HG03521 (cell line): Measurements from ENCODE around the gene RPGR.

Source experiments
- ATAC-seq: cut with Tn5 transposase; IDR thresholded peaks from one replicate; pipeline ENCODE4 v1.9.1; 2021; ENCODE audit warnings: mild to moderate bottlenecking, moderate library complexity; ENCODE audit not compliant: unreplicated experiment

The RPGR gene

DNA sequence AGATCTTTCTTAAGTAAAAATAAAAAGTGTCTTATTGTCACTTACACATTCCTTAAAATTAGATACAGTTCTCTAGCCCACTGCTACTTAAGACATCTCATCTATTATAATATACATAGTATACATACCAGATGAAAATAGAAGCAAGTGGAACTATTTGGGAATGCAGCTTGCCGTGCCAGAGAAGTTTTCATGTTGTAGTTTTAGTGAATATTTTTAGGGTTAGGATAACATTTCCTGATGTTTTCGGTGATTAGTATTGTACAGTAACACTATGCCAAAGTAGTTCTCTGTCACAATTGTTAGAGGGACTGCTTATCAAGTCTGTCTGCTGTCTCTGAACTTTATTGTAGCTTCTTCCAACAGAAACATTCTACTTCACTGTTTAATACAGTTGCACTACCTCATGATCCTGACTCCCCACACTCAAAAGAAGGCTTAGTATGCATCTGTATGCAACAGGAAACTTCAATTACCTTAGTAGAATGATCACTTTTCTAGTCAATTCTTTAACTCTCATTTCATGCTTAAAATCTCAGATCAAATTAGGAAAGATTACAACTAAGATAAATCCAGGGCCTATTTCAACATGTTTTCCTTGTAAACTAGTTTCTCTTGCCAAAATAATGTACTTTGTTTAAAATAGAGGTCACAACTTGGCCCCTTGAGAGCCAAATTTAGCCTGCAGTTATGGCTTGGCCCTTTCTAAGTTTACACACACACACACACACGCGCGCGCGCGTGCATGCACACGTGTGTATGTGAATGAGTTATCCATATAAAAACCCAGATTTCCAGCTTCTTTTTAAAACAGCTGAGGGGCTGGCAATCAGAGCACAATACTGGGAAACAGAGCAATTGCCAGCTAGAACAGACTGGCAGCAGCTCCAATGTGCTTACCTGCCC, 64.3 kb downstream of the RPGR start:
- no peak for ATAC-seq

DNA sequence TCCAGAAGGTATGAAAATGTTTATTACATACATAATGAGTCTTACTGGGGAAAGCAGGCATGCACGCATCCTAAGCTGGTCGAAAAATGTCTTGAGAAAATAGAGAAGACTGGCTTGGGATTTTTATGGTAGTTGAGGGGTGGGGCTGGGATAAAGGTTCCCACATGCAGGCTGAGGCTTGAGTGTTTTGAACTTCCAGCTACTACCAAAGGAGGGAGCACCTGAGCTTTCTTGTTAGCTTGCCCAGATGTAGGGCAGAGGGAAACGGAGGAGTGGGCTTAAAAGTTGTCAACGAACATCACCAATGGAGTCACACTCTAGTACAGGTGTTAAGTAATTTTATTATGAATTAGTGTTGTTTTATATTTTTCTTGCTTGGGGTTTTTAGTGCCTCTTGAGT, 67.1 kb downstream of the RPGR start:
- ATAC-seq, result no peak

DNA sequence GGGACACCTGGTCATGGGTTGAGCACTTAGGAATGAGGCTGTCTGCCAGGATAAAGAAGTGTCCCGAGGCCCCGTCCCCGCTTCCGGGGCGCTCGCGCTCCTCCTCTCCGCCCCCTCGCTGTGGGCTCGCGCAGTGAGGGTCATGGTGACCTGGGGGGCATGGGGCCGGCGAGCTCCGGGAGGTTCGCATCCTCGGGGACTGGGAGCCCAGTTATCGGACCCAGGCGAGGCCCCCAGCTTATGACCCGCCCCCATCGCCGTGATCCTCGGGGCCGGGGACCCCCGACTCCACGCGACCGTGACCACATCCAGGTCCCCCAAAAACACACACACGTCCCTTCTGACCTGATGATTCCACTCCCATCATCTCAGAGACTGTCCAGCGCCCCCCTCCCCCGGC, 71.3 kb downstream of the RPGR start:
- ATAC-seq, result no peak

DNA sequence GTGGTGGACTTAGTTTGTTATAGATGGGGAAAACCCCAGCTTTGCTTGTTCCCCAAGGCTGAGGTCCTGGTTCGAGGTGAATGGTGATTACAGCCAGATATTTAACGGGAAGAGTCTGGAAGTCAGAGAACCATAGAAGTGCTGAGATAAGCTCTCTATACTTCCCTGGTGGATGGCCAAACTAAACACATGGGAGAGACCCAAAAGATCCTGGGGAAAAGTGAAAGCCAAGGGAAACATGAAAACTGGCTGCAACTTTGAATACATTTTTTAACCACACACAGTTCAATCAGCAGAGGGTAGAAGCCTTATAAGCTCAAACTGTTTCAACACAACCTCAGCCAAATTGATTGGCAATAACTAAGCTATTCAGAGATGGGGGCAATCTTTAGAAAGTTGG, 77.3 kb downstream of the RPGR start:
- no peak for ATAC-seq

DNA sequence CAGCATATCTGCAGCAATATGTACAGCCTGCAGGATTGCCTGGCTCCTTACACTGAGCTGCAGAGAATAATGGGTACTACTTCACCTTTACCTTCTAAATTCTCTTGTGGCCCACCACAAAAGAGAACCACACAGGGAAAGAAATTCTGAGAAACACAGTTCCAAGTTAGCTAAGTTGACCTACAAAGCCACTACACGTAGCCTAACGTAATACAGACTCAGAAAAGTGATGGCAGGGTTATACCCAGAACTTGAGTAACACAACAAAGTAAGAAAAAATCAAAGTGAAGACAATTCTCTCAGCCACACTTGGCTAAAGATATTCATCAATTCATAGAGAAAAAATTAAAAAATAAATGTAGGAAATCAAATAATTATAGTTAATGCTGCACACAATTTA, 80.3 kb downstream of the RPGR start:
- no peak for ATAC-seq

DNA sequence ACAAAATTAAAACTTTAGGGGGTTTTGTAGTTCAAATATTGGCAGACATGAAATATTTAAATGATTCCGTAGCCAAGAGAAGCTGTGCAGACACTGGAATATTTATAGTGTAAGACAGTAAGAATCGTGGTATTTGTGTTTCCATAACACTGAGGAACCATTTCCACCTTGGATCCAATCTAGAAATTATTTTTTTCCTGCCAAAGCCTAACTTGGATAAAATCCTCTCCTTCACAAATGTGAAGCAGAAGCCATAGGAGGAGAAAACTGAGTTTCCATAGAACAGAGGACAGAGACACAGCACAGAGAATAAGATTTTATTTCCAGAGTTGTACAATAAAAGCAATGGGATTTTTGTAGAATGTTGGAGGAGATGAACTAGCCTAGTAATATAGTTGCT, 86.8 kb downstream of the RPGR start:
- no peak for ATAC-seq

DNA sequence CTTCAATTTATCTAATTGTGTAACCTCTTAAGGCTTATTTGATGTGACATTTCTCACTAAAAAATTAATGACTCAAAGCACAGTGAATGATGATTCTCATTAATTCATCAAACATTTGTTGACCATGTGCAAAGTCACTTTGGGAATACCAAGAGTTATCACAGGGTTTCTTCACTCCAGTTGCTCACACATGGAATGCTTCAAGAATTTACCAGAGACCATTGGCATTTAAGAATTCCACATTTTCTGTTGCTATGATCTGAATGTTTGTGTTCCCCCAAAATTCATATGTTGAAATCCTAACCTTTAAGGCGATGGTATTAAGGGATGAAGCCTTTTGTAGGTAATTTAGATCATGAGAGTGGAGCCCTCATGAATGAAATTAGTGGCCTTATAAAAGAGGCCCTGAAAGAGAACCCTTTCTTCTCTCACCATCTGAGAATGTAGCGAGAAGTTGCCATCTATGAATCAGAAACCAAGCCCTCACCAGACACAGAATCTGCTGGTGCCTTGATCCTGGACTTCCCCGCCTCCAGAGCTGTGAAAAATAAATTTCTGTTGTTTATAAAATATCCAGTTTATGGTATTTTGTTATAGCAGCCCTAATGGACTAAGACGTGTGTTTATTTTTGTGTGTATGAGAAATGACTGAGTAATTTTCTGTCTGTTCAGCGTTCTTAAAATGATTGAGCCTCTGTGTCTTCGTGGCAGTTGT, 90.3 kb downstream of the RPGR start:
- no peak for ATAC-seq

DNA sequence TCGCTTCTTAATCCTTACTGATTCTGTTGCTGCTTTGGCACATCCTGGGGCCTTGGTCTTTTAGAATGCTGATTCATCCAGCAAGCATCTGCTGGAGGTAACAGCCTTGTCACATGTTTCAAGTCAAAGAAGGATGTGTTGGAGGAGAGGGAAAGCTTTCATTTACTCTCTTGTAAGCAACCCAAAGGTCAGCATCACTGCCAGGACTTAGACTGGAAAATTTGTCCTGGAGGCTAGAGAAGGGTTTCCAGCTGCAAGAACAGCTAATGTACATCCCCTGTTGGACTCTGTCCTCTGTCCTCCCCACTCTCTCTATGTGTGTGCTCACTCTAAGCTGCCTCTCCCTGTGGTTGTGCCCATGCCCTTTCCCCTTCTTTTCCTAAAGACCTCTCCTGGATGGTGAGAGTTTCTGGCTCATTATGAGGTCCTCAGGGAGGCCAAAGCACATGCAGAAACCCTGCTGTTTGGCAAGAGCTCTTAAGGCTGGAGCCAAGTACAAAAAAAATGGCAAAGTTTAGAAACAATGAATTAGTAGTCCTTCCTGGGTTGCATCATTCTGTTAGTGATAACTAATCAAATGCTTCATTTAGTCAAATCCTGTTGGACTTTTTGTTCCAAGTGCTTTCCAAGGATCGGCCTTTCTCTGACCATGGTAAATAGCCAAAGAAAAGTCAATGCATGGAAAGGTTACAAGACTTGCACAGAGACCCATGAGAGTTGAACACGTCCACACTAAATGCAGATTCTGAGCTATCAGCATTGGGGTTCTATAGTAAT, 93.2 kb downstream of the RPGR start:
- no peak for ATAC-seq

DNA sequence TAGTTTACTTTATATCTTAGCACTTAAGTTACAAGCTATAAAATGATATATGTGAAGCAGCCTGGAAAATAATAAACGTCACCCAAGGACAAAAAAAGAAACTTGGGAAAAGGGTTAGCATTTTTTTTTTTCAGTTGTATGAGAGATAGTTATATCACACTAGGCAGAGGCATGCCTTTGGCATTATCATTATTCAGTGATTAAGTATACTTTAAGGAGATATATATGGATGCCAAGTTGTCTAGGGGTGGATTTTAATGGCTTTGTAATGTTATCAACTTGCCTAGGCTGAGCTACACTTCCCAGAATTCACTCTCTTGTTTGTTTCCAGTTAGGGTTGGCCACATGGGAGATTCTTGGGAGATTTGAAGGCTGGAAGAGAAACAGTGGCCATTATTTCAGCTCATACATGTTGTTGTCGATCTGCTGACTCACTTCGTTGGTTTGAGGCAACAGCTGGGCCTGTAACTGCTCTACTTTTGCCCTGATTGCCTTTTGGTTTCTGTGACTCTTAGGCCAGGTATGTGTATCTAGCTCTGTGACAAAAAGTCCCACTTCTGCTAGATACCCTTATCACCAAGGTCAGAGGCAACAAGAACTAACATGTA, 95.1 kb downstream of the RPGR start:
- ATAC-seq, result no peak

DNA sequence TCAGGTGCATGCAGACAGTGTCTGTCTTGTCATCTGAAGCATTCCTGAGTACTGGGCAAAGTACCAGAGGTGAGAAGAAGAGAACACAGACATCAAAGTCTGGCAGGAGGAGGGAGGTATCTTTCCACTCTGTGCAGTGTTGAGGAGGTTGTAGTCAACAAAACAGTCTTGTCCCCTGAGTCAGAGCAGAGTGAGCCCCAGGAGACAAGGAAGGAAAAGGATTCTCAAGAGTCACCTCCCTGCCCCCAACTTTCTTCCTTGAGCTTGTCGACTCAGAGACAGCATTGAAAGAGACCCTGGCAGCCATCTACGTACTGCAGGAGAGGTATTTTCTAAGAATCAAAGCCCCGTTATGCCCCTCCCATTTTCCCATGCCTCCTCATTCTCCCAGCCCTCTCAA, 102.2 kb downstream of the RPGR start:
- no peak for ATAC-seq

DNA sequence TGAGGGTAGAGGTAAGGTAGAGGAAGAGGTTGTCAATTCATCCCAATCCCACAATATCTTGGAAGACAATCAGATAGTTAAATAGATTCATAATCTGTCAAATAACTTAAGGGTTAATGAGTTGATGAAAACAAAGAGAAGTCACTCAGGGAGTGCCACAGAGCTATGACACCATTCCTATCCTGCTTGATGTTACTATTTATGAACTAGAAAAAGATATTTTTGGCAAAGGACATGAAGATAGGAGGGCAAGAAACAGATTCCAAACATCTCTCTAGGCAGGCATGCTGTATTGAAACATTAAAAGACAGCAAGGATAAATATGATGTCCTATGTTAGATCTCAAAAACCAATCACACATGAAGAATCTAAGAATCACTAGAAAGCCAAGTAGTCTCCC, 103.1 kb downstream of the RPGR start:
- ATAC-seq, result no peak

DNA sequence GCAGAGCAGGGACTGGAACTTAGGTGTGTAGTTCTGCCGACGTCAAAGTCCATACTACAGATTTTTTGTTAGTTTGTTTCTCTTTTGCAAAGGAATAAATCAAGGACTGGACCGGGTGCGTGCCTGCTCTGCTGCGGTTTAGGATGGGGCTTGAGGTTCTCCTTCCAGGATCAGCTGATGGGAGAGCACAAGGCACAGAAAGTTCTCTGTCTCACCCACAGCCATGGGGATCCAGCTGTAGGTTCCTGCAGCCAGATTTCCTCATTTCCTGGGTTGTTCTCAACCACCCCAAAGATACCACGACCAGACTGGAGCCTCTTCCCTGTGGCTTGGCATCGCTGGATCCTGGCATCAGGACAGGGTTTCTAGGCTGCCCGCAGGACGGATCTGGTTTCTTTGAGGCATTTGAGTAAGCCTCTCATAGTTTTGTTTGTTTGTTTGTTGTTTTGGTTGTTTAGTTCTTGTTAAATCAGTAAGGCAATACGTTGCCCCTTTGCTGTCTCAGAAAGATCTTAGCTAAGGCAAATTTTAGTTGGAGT, 105.8 kb downstream of the RPGR start:
- ATAC-seq, result no peak

DNA sequence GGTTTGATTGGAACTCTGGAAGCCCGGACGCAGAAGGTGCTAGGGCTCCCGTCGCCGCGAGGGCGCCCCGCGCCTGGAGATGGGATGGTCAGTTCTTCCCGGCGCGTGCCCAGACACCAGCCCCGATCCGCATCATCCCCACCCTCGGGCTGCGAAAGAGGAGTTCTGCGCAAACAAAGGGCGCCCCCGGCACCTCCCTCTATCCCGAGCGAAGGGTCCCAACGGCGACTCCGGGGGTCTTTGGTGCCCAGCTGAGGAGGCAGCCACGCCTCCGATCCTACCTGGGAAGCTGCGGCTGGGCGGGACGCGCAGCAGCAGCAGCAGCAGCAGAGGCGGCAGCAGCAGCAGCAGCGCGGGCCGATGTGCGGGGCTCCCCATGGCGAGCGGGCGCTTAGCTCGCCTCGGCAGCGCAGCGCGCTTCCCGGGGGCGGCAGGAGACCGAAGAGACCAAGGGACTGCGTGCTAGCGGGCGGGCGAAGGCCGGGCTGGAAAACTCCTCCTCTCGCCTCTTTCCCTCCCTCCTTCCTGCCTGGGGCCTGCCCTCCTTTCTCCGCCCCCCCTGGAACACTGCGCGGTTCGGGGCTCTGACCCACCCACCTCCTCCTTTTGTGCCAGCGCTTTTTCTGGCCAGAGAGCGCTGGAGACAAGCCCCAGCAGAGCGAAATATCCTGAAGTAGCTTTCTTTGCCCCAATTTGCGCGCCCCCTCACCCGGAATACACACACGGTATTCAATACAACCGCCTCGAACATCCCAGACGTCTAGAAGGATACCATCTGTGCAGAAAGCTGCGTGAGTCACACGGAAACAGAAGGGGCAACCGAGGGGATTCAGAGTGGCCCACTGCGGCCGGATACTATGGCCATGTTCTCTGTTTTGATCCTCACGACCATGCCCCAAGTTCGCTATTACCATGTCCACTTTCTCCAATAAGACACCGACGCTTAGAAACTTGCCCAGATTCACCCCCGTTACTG, 106.6 kb downstream of the RPGR start, which contains the start of gene SRPX:
TSS of gene SRPX (minus strand) at position 457 of the 976 bp plus-strand sequence. CDS start at position 378, 79 bp downstream.
- no peak for ATAC-seq

DNA sequence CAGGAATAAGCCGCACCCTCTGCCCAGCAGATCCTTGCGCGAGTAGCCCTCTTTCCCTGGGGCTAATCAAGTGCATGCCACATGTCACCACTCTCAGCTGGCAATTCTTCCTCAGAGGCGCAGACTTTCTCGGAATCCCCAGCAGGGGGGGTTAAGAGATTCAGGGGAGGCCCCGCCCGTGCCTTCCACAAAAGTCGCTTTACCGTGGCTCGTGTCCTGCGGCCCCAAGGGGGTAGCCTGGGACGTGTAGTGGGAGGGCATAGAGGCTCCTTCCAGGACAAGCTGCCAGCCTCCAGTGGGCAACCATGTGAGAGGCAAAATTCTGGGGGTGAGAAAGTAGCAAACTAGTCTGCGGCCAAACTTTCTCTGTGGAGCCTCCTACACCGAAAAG, 107.3 kb downstream of the RPGR start:
- ATAC-seq, result peak; percentile 53
